WTC11 (cell line): ENCODE results near the gene CHRM4.

Experiments used
- GRHL2 ChIP-seq: fragments of 250-450 bp; sonication (Bioruptor Pico); IDR thresholded peaks from 2 replicates; pipeline ENCODE4 v1.8.0; 2022; ENCODE audit warnings: mild to moderate bottlenecking, moderate library complexity; ENCODE audit not compliant: insufficient replicate concordance, severe bottlenecking
- NR2C2 ChIP-seq: sonication (generic); formaldehyde crosslinking; IDR thresholded peaks from 2 replicates; pipeline ENCODE4 v1.8.0; 2022; ENCODE audit warnings: mild to moderate bottlenecking, missing genetic modification reagents
- TCF7 ChIP-seq: sonication (generic); formaldehyde crosslinking; IDR thresholded peaks from 2 replicates; pipeline ENCODE4 v1.8.0; 2022; ENCODE audit warnings: mild to moderate bottlenecking, low read depth, missing genetic modification reagents, moderate library complexity
- TF ChIP-seq, protein P1 (sequence below): sonication (generic); formaldehyde crosslinking; IDR thresholded peaks from 2 replicates; pipeline ENCODE4 v1.8.0; 2022; ENCODE audit warnings: mild to moderate bottlenecking, missing genetic modification reagents
- TF ChIP-seq, protein P2 (sequence below): fragments of 200-600 bp; IDR thresholded peaks from 2 replicates; pipeline ENCODE4 v1.8.0; 2022; ENCODE audit warnings: antibody characterized with exemption
- TF ChIP-seq, protein P3 (sequence below): sonication (generic); formaldehyde crosslinking; conservative IDR thresholded peaks from 2 replicates; pipeline ENCODE4 v1.8.1; 2023; ENCODE audit warnings: mild to moderate bottlenecking, low read depth, missing genetic modification reagents, moderate library complexity
- TF ChIP-seq, protein P4 (sequence below): sonication (generic); formaldehyde crosslinking; IDR thresholded peaks from 2 replicates; pipeline ENCODE4 v1.8.0; 2022; ENCODE audit warnings: missing genetic modification reagents

DNA sequence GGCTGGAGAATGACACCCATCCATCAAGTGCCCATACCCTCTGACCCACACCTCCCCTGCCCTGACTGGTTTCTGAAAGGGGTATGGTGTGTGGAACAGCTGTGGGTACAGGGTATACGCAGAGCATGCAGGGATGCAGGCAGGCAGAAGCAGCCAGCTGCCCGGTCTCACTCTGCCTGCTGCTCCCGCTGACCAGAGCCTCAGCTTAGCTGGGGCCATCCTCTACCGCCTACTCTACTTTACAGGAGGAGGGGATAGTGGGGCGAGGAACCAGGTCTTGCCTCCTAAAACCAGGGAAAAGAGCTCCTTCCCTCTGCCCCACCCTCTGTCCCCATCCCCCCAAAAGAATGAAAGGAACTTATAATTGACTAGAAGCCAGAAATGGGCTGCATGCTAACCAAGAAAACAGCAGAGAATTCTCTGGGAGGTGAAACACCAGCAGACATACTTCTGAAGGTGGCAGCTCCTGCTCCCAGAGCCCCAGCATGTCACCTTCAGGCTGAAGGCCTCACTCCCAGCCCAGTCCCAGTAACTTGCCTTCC is 13.0 kb upstream of the CHRM4 start:
- TF ChIP-seq, protein P1, sequence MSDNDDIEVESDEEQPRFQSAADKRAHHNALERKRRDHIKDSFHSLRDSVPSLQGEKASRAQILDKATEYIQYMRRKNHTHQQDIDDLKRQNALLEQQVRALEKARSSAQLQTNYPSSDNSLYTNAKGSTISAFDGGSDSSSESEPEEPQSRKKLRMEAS (CRISPR knock-in tag): no peak
- TF ChIP-seq, protein P2, sequence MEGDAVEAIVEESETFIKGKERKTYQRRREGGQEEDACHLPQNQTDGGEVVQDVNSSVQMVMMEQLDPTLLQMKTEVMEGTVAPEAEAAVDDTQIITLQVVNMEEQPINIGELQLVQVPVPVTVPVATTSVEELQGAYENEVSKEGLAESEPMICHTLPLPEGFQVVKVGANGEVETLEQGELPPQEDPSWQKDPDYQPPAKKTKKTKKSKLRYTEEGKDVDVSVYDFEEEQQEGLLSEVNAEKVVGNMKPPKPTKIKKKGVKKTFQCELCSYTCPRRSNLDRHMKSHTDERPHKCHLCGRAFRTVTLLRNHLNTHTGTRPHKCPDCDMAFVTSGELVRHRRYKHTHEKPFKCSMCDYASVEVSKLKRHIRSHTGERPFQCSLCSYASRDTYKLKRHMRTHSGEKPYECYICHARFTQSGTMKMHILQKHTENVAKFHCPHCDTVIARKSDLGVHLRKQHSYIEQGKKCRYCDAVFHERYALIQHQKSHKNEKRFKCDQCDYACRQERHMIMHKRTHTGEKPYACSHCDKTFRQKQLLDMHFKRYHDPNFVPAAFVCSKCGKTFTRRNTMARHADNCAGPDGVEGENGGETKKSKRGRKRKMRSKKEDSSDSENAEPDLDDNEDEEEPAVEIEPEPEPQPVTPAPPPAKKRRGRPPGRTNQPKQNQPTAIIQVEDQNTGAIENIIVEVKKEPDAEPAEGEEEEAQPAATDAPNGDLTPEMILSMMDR: no peak
- TF ChIP-seq TCF7 (CRISPR knock-in tag): no peak
- TF ChIP-seq, protein P3, sequence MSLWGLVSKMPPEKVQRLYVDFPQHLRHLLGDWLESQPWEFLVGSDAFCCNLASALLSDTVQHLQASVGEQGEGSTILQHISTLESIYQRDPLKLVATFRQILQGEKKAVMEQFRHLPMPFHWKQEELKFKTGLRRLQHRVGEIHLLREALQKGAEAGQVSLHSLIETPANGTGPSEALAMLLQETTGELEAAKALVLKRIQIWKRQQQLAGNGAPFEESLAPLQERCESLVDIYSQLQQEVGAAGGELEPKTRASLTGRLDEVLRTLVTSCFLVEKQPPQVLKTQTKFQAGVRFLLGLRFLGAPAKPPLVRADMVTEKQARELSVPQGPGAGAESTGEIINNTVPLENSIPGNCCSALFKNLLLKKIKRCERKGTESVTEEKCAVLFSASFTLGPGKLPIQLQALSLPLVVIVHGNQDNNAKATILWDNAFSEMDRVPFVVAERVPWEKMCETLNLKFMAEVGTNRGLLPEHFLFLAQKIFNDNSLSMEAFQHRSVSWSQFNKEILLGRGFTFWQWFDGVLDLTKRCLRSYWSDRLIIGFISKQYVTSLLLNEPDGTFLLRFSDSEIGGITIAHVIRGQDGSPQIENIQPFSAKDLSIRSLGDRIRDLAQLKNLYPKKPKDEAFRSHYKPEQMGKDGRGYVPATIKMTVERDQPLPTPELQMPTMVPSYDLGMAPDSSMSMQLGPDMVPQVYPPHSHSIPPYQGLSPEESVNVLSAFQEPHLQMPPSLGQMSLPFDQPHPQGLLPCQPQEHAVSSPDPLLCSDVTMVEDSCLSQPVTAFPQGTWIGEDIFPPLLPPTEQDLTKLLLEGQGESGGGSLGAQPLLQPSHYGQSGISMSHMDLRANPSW: no peak
- TF ChIP-seq, protein P4, sequence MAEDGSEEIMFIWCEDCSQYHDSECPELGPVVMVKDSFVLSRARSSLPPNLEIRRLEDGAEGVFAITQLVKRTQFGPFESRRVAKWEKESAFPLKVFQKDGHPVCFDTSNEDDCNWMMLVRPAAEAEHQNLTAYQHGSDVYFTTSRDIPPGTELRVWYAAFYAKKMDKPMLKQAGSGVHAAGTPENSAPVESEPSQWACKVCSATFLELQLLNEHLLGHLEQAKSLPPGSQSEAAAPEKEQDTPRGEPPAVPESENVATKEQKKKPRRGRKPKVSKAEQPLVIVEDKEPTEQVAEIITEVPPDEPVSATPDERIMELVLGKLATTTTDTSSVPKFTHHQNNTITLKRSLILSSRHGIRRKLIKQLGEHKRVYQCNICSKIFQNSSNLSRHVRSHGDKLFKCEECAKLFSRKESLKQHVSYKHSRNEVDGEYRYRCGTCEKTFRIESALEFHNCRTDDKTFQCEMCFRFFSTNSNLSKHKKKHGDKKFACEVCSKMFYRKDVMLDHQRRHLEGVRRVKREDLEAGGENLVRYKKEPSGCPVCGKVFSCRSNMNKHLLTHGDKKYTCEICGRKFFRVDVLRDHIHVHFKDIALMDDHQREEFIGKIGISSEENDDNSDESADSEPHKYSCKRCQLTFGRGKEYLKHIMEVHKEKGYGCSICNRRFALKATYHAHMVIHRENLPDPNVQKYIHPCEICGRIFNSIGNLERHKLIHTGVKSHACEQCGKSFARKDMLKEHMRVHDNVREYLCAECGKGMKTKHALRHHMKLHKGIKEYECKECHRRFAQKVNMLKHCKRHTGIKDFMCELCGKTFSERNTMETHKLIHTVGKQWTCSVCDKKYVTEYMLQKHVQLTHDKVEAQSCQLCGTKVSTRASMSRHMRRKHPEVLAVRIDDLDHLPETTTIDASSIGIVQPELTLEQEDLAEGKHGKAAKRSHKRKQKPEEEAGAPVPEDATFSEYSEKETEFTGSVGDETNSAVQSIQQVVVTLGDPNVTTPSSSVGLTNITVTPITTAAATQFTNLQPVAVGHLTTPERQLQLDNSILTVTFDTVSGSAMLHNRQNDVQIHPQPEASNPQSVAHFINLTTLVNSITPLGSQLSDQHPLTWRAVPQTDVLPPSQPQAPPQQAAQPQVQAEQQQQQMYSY (CRISPR knock-in tag): no peak
- no peak for TF ChIP-seq NR2C2
- TF ChIP-seq GRHL2: no peak
